ENCODE data around the gene ACAD9.

DNA sequence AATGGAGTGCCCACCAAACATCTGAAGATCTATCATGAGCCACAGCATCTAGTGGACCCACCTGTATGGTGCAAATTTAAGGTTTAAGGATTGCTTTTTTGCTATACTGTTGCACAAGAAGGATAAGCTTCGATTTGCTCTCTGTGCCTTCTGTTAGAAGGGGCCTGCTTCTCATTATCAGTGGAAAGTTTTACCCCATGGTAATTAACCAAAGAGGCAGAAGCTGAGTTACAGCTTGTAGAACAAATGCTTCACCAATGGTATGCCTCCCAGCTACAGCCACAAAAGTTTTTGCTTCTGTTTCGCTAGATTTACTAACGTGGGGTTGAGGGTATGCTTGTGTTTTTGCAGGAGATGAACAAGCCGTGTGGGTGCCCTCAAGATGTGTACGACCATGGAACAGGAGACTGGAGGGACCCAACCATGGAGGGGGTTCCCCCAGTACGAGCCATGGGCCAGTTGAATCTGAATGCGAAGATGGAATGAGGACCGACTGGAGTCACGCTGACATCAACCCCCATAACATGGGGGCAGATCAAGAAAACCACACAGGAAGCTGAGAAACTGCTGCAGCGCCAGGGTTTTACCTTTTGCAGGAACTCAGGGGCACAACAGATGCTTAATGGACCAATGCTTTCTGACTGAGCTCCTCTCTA lies 43.5 kb downstream of the ACAD9 start:
- TF ChIP-seq YY1 (IDR thresholded peaks at IDR 0.05; ENCODE audit: insufficient read depth, insufficient read length) (no peak), ZNF274 (IDR thresholded peaks at IDR 0.05; ENCODE audit: low read depth, low read length) (no peak)
